Parathyroid adenoma (tissue), 2 donors: ENCODE data around the gene OAS3.
A peak's percentile ranks its signal among the peaks of the same experiment; 100 is the strongest.

Experiments
- H2AFZ ChIP-seq: fragments of 300-600 bp; sonication (generic); one replicate; pipeline ENCODE4 v1.7.0; 2017; ENCODE audit warnings: antibody characterized with exemption, mild to moderate bottlenecking
- H3K27ac ChIP-seq: fragments of 300-600 bp; sonication (generic); one replicate; pipeline ENCODE4 v1.7.0; 2017
- H3K27me3 ChIP-seq: fragments of 300-600 bp; sonication (generic); one replicate; pipeline ENCODE4 v1.7.0; 2017; ENCODE audit warnings: low read length; ENCODE audit not compliant: control insufficient read depth, insufficient read depth
- H3K36me3 ChIP-seq: fragments of 300-600 bp; sonication (generic); one replicate; pipeline ENCODE4 v1.7.0; 2017; ENCODE audit warnings: low read length; ENCODE audit not compliant: control insufficient read depth, insufficient read depth
- H3K4me1 ChIP-seq: fragments of 300-600 bp; sonication (generic); one replicate; pipeline ENCODE4 v1.7.0; 2017; ENCODE audit warnings: control low read depth
- H3K4me2 ChIP-seq: fragments of 300-600 bp; sonication (generic); one replicate; pipeline ENCODE4 v1.7.0; 2017; ENCODE audit warnings: low read length
- H3K4me3 ChIP-seq: fragments of 300-600 bp; sonication (generic); one replicate; pipeline ENCODE4 v1.7.0; 2017; ENCODE audit warnings: low read depth, low read length
- H3K79me2 ChIP-seq: fragments of 300-600 bp; sonication (generic); one replicate; pipeline ENCODE4 v1.7.0; 2017; ENCODE audit warnings: control low read depth
- H3K9ac ChIP-seq: fragments of 300-600 bp; sonication (generic); one replicate; pipeline ENCODE4 v1.7.0; 2017; ENCODE audit warnings: mild to moderate bottlenecking
- H3K9me3 ChIP-seq: fragments of 300-600 bp; sonication (generic); one replicate; pipeline ENCODE4 v1.7.0; 2017; ENCODE audit warnings: low read length; ENCODE audit not compliant: control insufficient read depth
- TF ChIP-seq, protein P1 (sequence below): fragments of 300-600 bp; sonication (generic); IDR thresholded peaks from one replicate; pipeline ENCODE4 v1.7.0; 2017; ENCODE audit warnings: antibody characterized with exemption, mild to moderate bottlenecking
- donor health status: primary hyperparathyroidism.

Gene OAS3

GRCh38 chr12:112936927-112937326, 1.3 kb upstream of the OAS3 start:
- Histone ChIP-seq H3K27me3 (no peaks in the 10 kb centered on the region), H3K4me1 (peaks cover 14% of the 10 kb centered on the region), H3K27ac (peak overlapping the region; percentile 62), H3K9me3 (no peaks in the 10 kb centered on the region), H3K4me3 (no peak overlapping the region), H3K4me2 (no peak overlapping the region), H3K36me3 (no peaks in the 10 kb centered on the region), H3K9ac (no peak overlapping the region), H3K79me2 (no peaks in the 10 kb centered on the region), H2AFZ (peak overlapping the region; percentile 85)
- TF ChIP-seq, protein P1, sequence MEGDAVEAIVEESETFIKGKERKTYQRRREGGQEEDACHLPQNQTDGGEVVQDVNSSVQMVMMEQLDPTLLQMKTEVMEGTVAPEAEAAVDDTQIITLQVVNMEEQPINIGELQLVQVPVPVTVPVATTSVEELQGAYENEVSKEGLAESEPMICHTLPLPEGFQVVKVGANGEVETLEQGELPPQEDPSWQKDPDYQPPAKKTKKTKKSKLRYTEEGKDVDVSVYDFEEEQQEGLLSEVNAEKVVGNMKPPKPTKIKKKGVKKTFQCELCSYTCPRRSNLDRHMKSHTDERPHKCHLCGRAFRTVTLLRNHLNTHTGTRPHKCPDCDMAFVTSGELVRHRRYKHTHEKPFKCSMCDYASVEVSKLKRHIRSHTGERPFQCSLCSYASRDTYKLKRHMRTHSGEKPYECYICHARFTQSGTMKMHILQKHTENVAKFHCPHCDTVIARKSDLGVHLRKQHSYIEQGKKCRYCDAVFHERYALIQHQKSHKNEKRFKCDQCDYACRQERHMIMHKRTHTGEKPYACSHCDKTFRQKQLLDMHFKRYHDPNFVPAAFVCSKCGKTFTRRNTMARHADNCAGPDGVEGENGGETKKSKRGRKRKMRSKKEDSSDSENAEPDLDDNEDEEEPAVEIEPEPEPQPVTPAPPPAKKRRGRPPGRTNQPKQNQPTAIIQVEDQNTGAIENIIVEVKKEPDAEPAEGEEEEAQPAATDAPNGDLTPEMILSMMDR = no peak

DNA sequence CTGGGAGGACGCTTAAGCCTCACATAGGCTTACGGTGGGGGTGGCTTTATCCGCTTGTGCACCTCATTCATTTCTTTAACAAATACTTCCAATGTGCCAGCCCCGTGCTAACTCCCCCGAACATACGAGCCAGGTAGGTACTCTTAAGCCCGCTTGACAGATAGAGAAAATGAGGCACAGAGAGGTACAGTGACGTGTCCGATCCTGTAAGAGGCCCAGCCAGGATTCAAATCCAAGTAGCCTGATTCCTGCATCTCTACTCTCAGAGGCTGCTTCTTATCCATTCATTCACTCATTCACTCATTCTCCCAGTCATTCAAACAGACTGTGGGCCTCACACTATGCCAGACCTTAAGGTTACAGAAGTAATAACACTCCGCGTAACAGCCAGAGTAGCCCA, 477 bp downstream of the OAS3 start:
- H3K79me2 ChIP-seq = no peaks in the 10 kb centered on the region
- H3K4me3 ChIP-seq = peak overlapping the region; percentile 68
- H2AFZ ChIP-seq = peak overlapping the region; percentile 85
- H3K4me1 ChIP-seq = peaks cover 14% of the 10 kb centered on the region
- H3K4me2 ChIP-seq = peak overlapping the region; percentile 96
- no peaks in the 10 kb centered on the region for H3K27me3 ChIP-seq
- no peak overlapping the region for H3K9ac ChIP-seq
- TF ChIP-seq, protein P1 = no peak
- no peaks in the 10 kb centered on the region for H3K9me3 ChIP-seq
- no peaks in the 10 kb centered on the region for H3K36me3 ChIP-seq
- peak overlapping the region; percentile 62 for H3K27ac ChIP-seq

GRCh38 chr12:112939761-112940381, 1.6 kb downstream of the OAS3 start:
- Histone ChIP-seq H3K4me1 (peaks cover 14% of the 10 kb centered on the region), H3K4me3 (no peak overlapping the region), H3K27me3 (no peaks in the 10 kb centered on the region), H3K4me2 (no peak overlapping the region), H3K79me2 (no peaks in the 10 kb centered on the region), H3K9ac (no peak overlapping the region), H3K9me3 (no peaks in the 10 kb centered on the region), H3K36me3 (no peaks in the 10 kb centered on the region), H2AFZ (no peak overlapping the region), H3K27ac (no peak overlapping the region)
- TF ChIP-seq, protein P1 = no peak

DNA sequence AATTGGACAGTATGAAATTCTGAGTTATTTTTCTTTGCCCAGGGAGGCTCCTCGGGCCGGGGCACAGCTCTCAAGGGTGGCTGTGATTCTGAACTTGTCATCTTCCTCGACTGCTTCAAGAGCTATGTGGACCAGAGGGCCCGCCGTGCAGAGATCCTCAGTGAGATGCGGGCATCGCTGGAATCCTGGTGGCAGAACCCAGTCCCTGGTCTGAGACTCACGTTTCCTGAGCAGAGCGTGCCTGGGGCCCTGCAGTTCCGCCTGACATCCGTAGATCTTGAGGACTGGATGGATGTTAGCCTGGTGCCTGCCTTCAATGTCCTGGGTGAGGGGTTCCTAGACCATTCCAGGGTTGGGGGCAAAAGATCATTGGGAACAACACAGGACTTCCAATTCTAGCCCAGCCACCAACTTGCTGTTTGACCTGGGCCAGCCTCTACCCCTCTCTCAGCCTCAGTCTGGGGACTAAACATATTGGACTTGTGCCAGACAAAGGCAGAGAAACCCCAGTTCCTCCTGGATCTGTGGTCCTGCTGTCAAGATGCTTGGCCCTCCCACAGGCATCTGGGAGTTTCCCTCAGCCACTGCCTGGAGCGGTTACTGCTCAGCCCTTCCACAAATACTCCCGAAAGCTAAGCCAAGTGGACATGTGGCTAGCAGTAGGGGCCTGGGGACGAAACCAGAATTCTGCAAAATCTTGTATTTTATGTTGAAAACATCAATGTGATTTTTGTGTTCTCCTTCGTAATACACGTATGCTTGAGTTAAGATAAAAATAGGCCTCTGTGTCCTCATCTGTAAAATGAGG, 3.5 kb downstream of the OAS3 start:
- Histone ChIP-seq H3K27me3 (no peaks in the 10 kb centered on the region), H3K9ac (no peak overlapping the region), H3K4me2 (no peak overlapping the region), H3K4me3 (no peak overlapping the region), H2AFZ (no peak overlapping the region), H3K9me3 (no peaks in the 10 kb centered on the region), H3K36me3 (no peaks in the 10 kb centered on the region), H3K4me1 (peaks cover 11% of the 10 kb centered on the region), H3K27ac (no peak overlapping the region), H3K79me2 (no peaks in the 10 kb centered on the region)
- TF ChIP-seq, protein P1 = no peak
